Chondrocyte (in vitro differentiated cells): ENCODE results near the gene ARMC9. TPM values are rescaled to one million over a fixed set of nuclear protein-coding genes. Genes with fewer than 3 reads are reported as not detected.

ENCODE experiments used
- DNase-seq: peaks from one replicate; pipeline ENCODE4 v3.0.0; 2021; ENCODE audit warnings: mixed read lengths, low spot score
- H3K27ac Mint-ChIP-seq: one replicate; pipeline ENCODE4 v1.8.0; 2021; ENCODE audit warnings: mild to moderate bottlenecking, moderate library complexity, mixed read lengths; ENCODE audit not compliant: unreplicated experiment
- H3K27me3 Mint-ChIP-seq: 2 replicates; pipeline ENCODE4 v1.8.0; 2021; ENCODE audit warnings: low read depth, mixed read lengths
- H3K36me3 Mint-ChIP-seq: 2 replicates; pipeline ENCODE4 v1.8.0; 2021; ENCODE audit warnings: low read depth, mixed read lengths
- H3K4me1 Mint-ChIP-seq: 2 replicates; pipeline ENCODE4 v1.8.0; 2021; ENCODE audit warnings: low read depth, mild to moderate bottlenecking, mixed read lengths
- H3K4me3 Mint-ChIP-seq: one replicate; pipeline ENCODE4 v1.8.0; 2021; ENCODE audit warnings: mild to moderate bottlenecking, moderate library complexity, mixed read lengths; ENCODE audit not compliant: unreplicated experiment
- H3K9me3 Mint-ChIP-seq: 2 replicates; pipeline ENCODE4 v1.8.0; 2021; ENCODE audit warnings: low read depth, mixed read lengths
- total RNA-seq: library from RNA; stranded (reverse); gene quantifications from 3 replicates; pipeline ENCODE4 v1.2.1, GENCODE V29; 2021
- TF ChIP-seq, protein P1 (sequence below): fragments of 200-600 bp; sonication (generic); IDR thresholded peaks from 2 replicates; pipeline ENCODE4 v1.5.0; 2021; ENCODE audit warnings: antibody characterized with exemption, mild to moderate bottlenecking, moderate library complexity

Gene ARMC9
- total RNA-seq, 1 donor from 2014 or later, result 188 TPM

DNA sequence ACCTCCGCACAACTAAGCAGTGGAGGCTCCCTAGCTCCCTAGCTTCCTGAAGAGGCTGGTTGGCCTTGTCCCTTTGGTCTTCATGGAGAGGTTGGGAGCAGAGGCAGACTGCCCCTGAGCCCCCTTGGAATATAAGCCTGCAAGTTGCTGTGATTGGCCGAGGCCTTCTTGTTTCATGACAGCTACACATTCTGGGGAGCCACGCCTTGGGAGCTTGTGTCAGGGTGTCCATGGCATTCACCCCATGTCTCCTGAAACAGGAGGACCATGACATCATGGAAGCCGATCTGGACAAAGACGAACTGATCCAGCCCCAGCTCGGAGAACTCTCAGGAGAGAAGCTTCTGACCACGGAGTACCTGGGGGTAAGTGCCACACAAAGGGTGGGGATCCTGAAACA lies 133.1 kb downstream of the ARMC9 start:
- Mint-ChIP-seq H3K36me3 (peaks cover 47% of the 10 kb centered on the region), H3K27me3 (no peaks in the 10 kb centered on the region), H3K27ac (no peak overlapping the region), H3K4me3 (no peak overlapping the region), H3K4me1 (peaks cover 22% of the 10 kb centered on the region), H3K9me3 (no peaks in the 10 kb centered on the region)
- TF ChIP-seq, protein P1, sequence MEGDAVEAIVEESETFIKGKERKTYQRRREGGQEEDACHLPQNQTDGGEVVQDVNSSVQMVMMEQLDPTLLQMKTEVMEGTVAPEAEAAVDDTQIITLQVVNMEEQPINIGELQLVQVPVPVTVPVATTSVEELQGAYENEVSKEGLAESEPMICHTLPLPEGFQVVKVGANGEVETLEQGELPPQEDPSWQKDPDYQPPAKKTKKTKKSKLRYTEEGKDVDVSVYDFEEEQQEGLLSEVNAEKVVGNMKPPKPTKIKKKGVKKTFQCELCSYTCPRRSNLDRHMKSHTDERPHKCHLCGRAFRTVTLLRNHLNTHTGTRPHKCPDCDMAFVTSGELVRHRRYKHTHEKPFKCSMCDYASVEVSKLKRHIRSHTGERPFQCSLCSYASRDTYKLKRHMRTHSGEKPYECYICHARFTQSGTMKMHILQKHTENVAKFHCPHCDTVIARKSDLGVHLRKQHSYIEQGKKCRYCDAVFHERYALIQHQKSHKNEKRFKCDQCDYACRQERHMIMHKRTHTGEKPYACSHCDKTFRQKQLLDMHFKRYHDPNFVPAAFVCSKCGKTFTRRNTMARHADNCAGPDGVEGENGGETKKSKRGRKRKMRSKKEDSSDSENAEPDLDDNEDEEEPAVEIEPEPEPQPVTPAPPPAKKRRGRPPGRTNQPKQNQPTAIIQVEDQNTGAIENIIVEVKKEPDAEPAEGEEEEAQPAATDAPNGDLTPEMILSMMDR, result no peak
- DNase-seq, result no peak

DNA sequence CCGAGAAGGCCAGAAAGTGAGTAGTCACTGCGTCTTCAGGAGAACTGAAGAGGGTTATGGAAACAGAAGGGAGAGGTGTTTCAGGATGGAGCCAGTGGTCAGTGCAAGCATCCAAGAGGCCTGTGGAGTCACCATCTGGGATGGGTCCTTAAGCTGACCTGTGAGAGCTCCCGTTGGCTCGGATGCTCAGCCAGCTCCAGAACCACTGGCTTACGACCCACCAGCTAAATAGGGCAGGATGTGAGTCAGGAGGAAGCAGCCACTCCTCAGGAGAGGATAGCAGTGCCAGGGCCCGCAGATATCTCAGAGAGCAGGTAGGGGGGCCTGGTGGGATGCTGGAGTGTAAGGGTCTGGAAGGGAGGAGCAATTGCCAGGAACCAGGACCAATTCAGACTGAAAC lies 134.0 kb downstream of the ARMC9 start:
- TF ChIP-seq, protein P1, result no peak
- no peak for DNase-seq
- Mint-ChIP-seq H3K36me3 (peaks cover 43% of the 10 kb centered on the region), H3K4me1 (peaks cover 22% of the 10 kb centered on the region), H3K27me3 (no peaks in the 10 kb centered on the region), H3K4me3 (no peak overlapping the region), H3K9me3 (no peaks in the 10 kb centered on the region), H3K27ac (no peak overlapping the region)

DNA sequence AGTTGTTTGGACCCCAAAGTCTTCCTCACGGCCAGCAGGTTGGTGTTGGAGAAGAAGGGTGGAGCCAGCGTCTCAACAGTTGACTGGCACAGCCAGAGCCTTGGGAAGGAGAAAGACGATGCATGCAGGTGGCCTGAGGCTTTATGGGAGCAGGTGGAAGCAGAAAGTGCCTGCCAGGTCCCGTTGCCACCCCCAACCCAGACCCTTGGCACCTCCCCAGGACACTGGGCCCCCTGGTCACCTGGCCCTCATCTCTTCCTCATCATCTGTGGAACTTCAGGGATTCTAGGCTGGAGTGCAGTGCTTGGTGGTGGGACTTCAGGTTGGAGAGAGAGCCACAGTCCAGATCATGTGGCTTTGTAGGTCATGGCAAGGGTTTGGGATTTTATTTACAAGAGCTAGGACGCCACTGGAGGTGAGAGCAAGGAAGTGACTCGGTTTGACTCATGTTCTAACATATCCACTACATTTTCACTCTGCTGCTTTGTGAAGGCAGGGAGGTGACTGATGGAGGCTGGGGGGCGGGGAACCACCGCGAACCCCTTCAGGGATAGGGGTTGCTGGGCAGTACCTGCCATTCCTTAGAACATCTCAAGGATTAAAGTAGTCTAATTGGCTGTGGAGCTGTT lies 134.6 kb downstream of the ARMC9 start:
- H3K36me3 Mint-ChIP-seq, result peaks cover 44% of the 10 kb centered on the region
- H3K27ac Mint-ChIP-seq, result no peak overlapping the region
- H3K4me3 Mint-ChIP-seq, result no peak overlapping the region
- no peak for DNase-seq
- H3K9me3 Mint-ChIP-seq, result no peaks in the 10 kb centered on the region
- H3K27me3 Mint-ChIP-seq, result no peaks in the 10 kb centered on the region
- H3K4me1 Mint-ChIP-seq, result peaks cover 22% of the 10 kb centered on the region
- TF ChIP-seq, protein P1, result no peak

DNA sequence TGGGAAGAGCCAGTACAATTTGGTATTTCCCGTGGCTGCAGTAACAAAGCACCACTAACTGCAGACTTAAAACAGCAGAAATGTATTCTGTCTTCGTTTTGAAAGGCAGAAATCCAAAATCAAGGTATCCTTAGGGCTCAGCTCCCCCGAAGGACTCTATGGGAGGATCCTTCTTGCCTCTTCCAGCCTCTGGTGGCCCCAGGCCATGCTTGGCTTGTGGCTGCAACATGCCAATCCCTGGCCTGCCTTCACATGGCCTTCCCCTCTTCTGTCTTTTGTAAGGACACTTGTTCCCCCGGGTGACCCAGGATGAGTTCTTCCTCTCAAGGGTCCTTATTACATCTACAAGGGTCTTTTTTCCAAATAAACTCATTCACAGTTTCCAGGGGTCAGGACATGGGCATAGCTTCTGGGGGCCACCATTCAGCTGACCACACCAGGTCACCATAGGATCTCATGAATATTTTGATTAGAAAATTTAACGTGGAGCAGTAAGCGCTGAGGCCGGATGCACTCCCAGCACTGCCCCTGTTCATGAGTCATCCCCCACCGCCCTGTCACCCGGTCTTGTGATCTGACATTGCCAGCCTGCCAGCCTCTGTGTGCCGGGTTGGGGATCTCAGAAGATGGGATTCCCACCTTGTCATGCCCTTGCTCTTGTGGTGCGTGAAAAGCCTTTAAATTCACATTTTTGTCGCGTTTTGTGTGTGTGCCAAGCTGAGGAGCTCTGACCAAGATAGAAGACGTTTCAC lies 135.9 kb downstream of the ARMC9 start:
- H3K27ac Mint-ChIP-seq, result peak overlapping the region; percentile 86
- no peaks in the 10 kb centered on the region for H3K9me3 Mint-ChIP-seq
- TF ChIP-seq, protein P1, result no peak
- peaks cover 22% of the 10 kb centered on the region for H3K4me1 Mint-ChIP-seq
- DNase-seq, result no peak
- peaks cover 41% of the 10 kb centered on the region for H3K36me3 Mint-ChIP-seq
- H3K4me3 Mint-ChIP-seq, result no peak overlapping the region
- H3K27me3 Mint-ChIP-seq, result no peaks in the 10 kb centered on the region

DNA sequence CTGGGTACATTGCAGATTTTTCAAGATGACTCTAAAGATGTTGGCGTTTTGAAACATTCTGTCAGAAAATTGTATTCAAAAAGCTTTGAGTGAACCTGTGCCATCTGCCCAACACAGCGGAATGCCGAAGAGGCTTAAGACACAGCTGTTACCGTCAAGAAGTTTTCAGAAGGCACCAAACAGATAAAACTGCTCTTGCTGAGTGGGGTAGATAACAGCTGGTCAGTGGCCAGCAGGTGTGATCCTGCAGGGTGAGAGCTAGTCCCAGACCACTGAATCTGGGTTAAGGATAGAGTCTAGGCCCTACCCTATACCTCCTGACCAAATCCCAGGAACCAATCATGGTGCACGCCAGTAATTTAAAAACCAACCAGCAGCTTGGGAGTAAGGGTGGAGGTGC lies 136.6 kb downstream of the ARMC9 start:
- Mint-ChIP-seq H3K4me1 (peaks cover 22% of the 10 kb centered on the region), H3K27me3 (no peaks in the 10 kb centered on the region), H3K27ac (peak overlapping the region; percentile 86), H3K9me3 (no peaks in the 10 kb centered on the region), H3K4me3 (no peak overlapping the region), H3K36me3 (peaks cover 41% of the 10 kb centered on the region)
- DNase-seq, result no peak
- TF ChIP-seq, protein P1, result no peak
